Testis (tissue), 2 donors: Measurements from ENCODE around the gene ANK2.

Experiments used
- CTCF ChIP-seq, 3 experiments: fragments of 450-650 bp in 2 of 3; fragments of 200-600 bp in 1 of 3; sonication (generic) in 1 of 3; IDR thresholded peaks; one replicate each; pipeline ENCODE4 v1.5.1; 2016 to 2019; ENCODE audit warnings: antibody characterized with exemption in 3 of 3, mild to moderate bottlenecking in 2 of 3, moderate library complexity in 1 of 3
- POLR2A ChIP-seq: fragments of 450-650 bp; IDR thresholded peaks from one replicate; pipeline ENCODE4 v1.6.1; 2017; ENCODE audit warnings: antibody characterized with exemption, mild to moderate bottlenecking, moderate library complexity

GRCh38 chr4:113212613-113213012 is 163.2 kb downstream of the ANK2 start:
- TF ChIP-seq CTCF (IDR thresholded peaks at IDR 0.05) (no peak), POLR2A (no peak)
